HepG2 (cell line): ENCODE data around the gene NPC1. TPM values are rescaled to one million over a fixed set of nuclear protein-coding genes. Genes with fewer than 3 reads are reported as not detected.

Experiments used
- DNMT3B ChIP-seq: conservative IDR thresholded peaks from 2 replicates; pipeline ENCODE4 v1.6.1; 2016; ENCODE audit warnings: missing biosample characterization, control low read depth
- HNRNPH1 ChIP-seq: fragments of 200-400 bp; formaldehyde crosslinking; optimal IDR thresholded peaks from 2 replicates; pipeline ENCODE3; 2017; ENCODE audit warnings: mild to moderate bottlenecking, low read depth, low read length
- HNRNPLL ChIP-seq: fragments of 200-400 bp; formaldehyde crosslinking; IDR thresholded peaks from 2 replicates; pipeline ENCODE4 v1.6.1; 2017; ENCODE audit warnings: mild to moderate bottlenecking, low read depth, low read length; ENCODE audit not compliant: poor library complexity, severe bottlenecking
- IRX3 ChIP-seq: sonication (generic); formaldehyde crosslinking; IDR thresholded peaks from 2 replicates; pipeline ENCODE4 v1.8.1; 2023; ENCODE audit warnings: mild to moderate bottlenecking, low read depth, missing genetic modification reagents, borderline replicate concordance
- JUND ChIP-seq: sonication (generic); formaldehyde crosslinking; IDR thresholded peaks from 2 replicates; pipeline ENCODE4 v1.8.0; 2022; ENCODE audit warnings: mild to moderate bottlenecking, missing genetic modification reagents
- NFIC ChIP-seq: IDR thresholded peaks from 2 replicates; pipeline ENCODE4 v1.6.1; 2012; ENCODE audit warnings: mild to moderate bottlenecking, low read length, inconsistent platforms
- RERE ChIP-seq: IDR thresholded peaks from 2 replicates; pipeline ENCODE4 v1.6.1; 2016; ENCODE audit warnings: low read depth, missing genetic modification reagents, missing compliant biosample characterization
- RFX3 ChIP-seq: IDR thresholded peaks from 2 replicates; pipeline ENCODE4 v1.6.1; 2016; ENCODE audit warnings: missing biosample characterization, missing genetic modification reagents
- SP2 ChIP-seq: sonication (generic); formaldehyde crosslinking; IDR thresholded peaks from 2 replicates; pipeline ENCODE4 v1.5.1; 2020; ENCODE audit warnings: mild to moderate bottlenecking, missing genetic modification reagents
- TBL1XR1 ChIP-seq: fragments of 150-350 bp; IDR thresholded peaks from 2 replicates; pipeline ENCODE4 v1.6.1; 2014; ENCODE audit warnings: borderline replicate concordance, low read length; ENCODE audit not compliant: partially characterized antibody
- U2AF2 ChIP-seq: fragments of 200-400 bp; formaldehyde crosslinking; IDR thresholded peaks from 2 replicates; pipeline ENCODE4 v1.6.1; 2017; ENCODE audit warnings: low read depth, mild to moderate bottlenecking, low read length
- ZNF138 ChIP-seq: sonication (generic); formaldehyde crosslinking; IDR thresholded peaks from 2 replicates; pipeline ENCODE4 v1.5.0; 2020; ENCODE audit warnings: mild to moderate bottlenecking, low read depth, missing genetic modification reagents
- ZNF230 ChIP-seq: sonication (generic); formaldehyde crosslinking; IDR thresholded peaks from 2 replicates; pipeline ENCODE4 v1.4.0; 2020; ENCODE audit warnings: mild to moderate bottlenecking, missing genetic modification reagents
- ZNF235 ChIP-seq: sonication (generic); formaldehyde crosslinking; IDR thresholded peaks from 2 replicates; pipeline ENCODE4 v1.8.1; 2023; ENCODE audit warnings: mild to moderate bottlenecking, missing genetic modification reagents, borderline replicate concordance
- ZNF296 ChIP-seq: sonication (generic); formaldehyde crosslinking; conservative IDR thresholded peaks from 2 replicates; pipeline ENCODE4 v1.5.0; 2020; ENCODE audit warnings: mild to moderate bottlenecking, missing genetic modification reagents
- ZNF331 ChIP-seq: sonication (generic); formaldehyde crosslinking; IDR thresholded peaks from 2 replicates; pipeline ENCODE4 v1.4.0; 2020; ENCODE audit warnings: missing genetic modification reagents
- ZNF83 ChIP-seq: sonication (generic); formaldehyde crosslinking; IDR thresholded peaks from 2 replicates; pipeline ENCODE4 v1.4.0; 2020; ENCODE audit warnings: missing genetic modification reagents, mild to moderate bottlenecking, borderline replicate concordance
- ZSCAN30 ChIP-seq: sonication (generic); formaldehyde crosslinking; IDR thresholded peaks from 2 replicates; pipeline ENCODE4 v1.5.0; 2020; ENCODE audit warnings: mild to moderate bottlenecking, missing genetic modification reagents
- polyA plus RNA-seq, 8 experiments: library from polyadenylated mRNA; depleted of rRNA in 3 of 8; stranded (reverse) in 7 of 8; unstranded in 1 of 8; fragments of >200 nt; fragmentation: Illumina TruSeq in 4 of 8; extraction: Trizol in 4 of 8; gene quantifications; 2 replicates each; pipeline versions ENCODE4 v1.2.1 to v1.2.3, GENCODE V29; 2011 to 2016; ENCODE audit warnings: low read depth in 4 of 8, missing spikeins in 1 of 8, mixed read lengths in 1 of 8; ENCODE audit not compliant: insufficient read depth in 1 of 8
- total RNA-seq, 5 experiments: library from RNA; depleted of rRNA; stranded (reverse); fragments of >200 nt; fragmentation: Illumina TruSeq; extraction: Trizol; gene quantifications; 2 replicates each; pipeline ENCODE4 v1.2.3, GENCODE V29; 2016; ENCODE audit warnings: low read depth in 1 of 5
- TF ChIP-seq, protein P1 (sequence below): sonication (generic); formaldehyde crosslinking; IDR thresholded peaks from 2 replicates; pipeline ENCODE4 v1.4.0; 2020; ENCODE audit warnings: missing genetic modification reagents
- TF ChIP-seq, protein P2 (sequence below): IDR thresholded peaks from 2 replicates; pipeline ENCODE4 v1.6.1; 2012; ENCODE audit warnings: low read depth, low read length, improper control_type of control experiment
- TF ChIP-seq, protein P3 (sequence below): IDR thresholded peaks from 2 replicates; pipeline ENCODE4 v1.6.1; 2016; ENCODE audit warnings: low read depth

Gene NPC1
- total and polyA plus RNA-seq, 2 of the 13 experiments (the other 11 are each of a cell fraction or from before 2014, with no cell fraction given): 46.5 to 114 TPM

GRCh38 chr18:23572012-23572411 lies 14.3 kb downstream of the NPC1 start (continued):
- TF ChIP-seq, protein P1, sequence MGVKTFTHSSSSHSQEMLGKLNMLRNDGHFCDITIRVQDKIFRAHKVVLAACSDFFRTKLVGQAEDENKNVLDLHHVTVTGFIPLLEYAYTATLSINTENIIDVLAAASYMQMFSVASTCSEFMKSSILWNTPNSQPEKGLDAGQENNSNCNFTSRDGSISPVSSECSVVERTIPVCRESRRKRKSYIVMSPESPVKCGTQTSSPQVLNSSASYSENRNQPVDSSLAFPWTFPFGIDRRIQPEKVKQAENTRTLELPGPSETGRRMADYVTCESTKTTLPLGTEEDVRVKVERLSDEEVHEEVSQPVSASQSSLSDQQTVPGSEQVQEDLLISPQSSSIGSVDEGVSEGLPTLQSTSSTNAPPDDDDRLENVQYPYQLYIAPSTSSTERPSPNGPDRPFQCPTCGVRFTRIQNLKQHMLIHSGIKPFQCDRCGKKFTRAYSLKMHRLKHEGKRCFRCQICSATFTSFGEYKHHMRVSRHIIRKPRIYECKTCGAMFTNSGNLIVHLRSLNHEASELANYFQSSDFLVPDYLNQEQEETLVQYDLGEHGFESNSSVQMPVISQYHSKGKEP (CRISPR knock-in tag): no peak
- no peak for TF ChIP-seq SP2
- TF ChIP-seq, protein P2, sequence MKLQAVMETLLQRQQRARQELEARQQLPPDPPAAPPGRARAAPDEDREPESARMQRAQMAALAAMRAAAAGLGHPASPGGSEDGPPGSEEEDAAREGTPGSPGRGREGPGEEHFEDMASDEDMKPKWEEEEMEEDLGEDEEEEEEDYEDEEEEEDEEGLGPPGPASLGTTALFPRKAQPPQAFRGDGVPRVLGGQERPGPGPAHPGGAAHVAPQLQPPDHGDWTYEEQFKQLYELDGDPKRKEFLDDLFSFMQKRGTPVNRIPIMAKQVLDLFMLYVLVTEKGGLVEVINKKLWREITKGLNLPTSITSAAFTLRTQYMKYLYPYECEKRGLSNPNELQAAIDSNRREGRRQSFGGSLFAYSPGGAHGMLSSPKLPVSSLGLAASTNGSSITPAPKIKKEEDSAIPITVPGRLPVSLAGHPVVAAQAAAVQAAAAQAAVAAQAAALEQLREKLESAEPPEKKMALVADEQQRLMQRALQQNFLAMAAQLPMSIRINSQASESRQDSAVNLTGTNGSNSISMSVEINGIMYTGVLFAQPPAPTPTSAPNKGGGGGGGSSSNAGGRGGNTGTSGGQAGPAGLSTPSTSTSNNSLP: no peak
- peak; percentile 61 for TF ChIP-seq TBL1XR1
- TF ChIP-seq RERE: no peak
- no peak for TF ChIP-seq RFX3 (CRISPR knock-in tag)
- TF ChIP-seq NFIC: peak; percentile 49; the same call in 1 of the 2 replicates
- no peak for TF ChIP-seq DNMT3B
- no peak for TF ChIP-seq ZNF138 (CRISPR knock-in tag)
- no peak for TF ChIP-seq ZNF83 (CRISPR knock-in tag)
- TF ChIP-seq ZNF230 (CRISPR knock-in tag): no peak
- no peak for TF ChIP-seq JUND (CRISPR knock-in tag)
- 0 out of 2 replicates have a peak, but pooled peaks have one; percentile 37 for TF ChIP-seq ZNF331 (CRISPR knock-in tag)
- TF ChIP-seq, protein P3, sequence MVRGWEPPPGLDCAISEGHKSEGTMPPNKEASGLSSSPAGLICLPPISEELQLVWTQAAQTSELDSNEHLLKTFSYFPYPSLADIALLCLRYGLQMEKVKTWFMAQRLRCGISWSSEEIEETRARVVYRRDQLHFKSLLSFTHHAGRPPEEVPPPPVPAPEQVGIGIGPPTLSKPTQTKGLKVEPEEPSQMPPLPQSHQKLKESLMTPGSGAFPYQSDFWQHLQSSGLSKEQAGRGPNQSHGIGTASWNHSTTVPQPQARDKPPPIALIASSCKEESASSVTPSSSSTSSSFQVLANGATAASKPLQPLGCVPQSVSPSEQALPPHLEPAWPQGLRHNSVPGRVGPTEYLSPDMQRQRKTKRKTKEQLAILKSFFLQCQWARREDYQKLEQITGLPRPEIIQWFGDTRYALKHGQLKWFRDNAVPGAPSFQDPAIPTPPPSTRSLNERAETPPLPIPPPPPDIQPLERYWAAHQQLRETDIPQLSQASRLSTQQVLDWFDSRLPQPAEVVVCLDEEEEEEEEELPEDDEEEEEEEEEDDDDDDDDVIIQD (CRISPR knock-in tag): no peak
- no peak for TF ChIP-seq U2AF2
- no peak for TF ChIP-seq ZNF296 (CRISPR knock-in tag)
- no peak for TF ChIP-seq HNRNPH1
- no peak for TF ChIP-seq ZNF235 (CRISPR knock-in tag)
- TF ChIP-seq HNRNPLL: no peak
- no peak for TF ChIP-seq ZSCAN30
- TF ChIP-seq IRX3 (CRISPR knock-in tag): no peak
